Measurements from ENCODE around the gene ARHGEF37.
"Not testable (repeated sequence)": the region's sequence is repeated elsewhere in the genome, so short reads cannot be mapped to it uniquely, and the experiment has no call there.

The ARHGEF37 gene

DNA sequence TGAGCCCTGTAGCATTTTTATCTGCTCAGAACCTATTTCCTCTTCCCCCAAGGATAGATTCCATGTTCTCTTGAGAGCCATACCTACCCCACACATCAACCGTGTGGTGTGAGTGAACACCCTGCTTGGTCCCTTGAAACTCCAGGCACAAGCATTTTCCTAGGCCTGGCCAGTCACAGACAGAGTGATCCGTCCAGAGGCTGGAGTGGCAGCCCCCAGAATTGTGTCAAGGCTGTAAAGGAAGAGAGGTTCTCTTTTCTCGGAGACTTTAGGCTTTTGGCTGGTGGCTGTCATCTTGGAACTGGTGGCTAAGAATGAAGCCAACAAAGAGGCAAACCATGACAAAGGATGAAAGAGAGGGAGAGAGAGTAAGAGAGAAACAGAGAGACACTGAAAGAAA, 66.0 kb downstream of the ARHGEF37 start:
- DNase-seq (ENCODE audit: low read depth in 2 of 2), result no peak

DNA sequence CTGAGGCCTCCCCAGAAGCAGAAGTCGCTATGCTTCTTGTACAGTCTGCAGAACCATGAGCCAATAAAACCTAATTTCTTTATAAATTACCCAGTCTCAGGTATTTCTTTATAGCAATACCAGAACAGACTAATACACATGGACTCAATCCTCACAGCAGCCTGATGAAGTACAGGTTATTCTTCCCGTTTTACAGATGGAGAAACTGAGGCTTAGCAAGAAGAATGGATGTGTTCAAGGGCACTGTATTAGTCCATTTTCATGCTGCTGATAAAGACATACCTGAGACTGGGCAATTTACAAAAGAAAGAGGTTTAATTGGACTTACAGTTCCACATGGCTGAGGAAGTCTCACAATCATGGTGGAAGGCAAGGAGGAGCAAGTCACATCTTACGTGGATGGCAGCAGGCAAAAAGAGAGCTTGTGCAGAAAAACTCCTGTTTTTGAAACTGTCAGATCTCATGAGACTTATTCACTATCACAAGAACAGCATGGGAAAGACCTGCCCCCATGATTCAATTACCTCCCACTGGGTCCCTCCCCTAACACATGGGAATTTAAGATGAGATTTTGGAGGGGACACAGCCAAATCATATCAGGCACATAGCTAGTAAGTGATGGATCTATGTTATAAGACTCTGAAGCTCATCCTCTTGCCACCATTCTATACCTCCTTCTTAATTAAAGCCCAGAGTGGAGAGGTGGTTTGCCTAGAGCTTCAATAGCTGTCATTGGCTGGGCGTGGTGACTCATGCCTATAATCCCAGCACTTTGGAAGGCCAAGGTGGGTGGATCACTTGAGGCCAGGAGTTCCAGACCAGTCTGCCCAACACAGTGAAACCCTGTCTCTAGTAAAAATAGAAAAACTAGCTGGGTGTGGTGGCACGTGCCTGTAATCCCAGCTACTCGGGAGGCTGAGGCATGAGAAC, 67.4 kb downstream of the ARHGEF37 start:
- DNase-seq (ENCODE audit: low read depth in 2 of 2), result not testable (repeated sequence)

DNA sequence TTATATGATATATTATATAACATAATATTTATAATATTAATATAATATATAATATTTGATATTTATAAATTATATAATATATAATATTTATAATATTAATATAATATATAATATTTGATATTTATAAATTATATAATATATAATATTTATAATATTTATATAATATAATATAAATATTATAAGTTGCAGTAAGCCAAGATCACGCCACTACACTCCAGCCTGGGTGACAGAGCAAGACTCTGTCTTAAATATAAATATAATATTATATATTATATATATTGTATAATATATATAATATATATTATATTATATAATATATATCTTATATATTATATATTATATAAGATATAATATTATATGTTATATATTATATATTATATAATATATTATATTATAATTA, 68.4 kb downstream of the ARHGEF37 start:
- DNase-seq (ENCODE audit: low read depth in 2 of 2), result not testable (repeated sequence)

DNA sequence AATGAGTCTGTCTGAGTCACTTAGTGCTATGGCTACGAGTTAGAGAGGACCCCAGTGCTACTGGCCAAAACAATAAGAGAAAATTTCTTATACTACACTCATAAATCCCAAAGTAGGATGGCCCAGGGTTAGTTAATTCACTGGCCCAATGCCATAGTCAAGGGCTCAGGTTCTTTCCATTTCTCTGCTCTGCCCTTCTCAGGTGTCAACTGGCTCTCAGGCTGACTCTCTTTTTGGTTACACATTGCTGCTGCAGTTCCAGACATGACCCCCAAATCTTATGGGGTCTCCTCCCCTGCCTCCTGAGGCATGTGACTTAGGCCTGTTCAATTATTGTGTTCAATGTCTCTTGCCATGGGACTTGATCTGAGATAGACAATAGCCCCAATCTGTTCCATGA, 70.4 kb downstream of the ARHGEF37 start:
- no peak for DNase-seq (ENCODE audit: low read depth in 2 of 2)

DNA sequence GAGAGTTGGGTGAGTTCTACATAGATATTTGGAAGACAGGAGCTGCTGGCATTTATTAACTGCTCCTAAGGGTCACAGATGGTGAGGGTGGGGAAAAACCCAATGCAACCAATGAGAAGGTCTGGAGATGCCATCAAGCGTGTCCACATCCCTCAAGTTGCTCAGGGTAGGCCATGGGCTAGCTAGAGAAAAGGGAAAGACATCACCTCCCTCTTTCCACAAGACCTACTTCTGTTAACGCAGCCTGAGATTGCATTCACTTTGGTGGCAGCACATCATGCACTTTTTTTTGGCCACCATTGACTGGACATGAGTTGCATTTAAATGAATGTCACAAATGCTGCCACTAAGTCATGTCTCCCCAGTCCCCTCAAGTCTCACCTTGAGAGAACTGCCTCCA, 71.4 kb downstream of the ARHGEF37 start:
- DNase-seq (ENCODE audit: low read depth in 2 of 2), result no peak

DNA sequence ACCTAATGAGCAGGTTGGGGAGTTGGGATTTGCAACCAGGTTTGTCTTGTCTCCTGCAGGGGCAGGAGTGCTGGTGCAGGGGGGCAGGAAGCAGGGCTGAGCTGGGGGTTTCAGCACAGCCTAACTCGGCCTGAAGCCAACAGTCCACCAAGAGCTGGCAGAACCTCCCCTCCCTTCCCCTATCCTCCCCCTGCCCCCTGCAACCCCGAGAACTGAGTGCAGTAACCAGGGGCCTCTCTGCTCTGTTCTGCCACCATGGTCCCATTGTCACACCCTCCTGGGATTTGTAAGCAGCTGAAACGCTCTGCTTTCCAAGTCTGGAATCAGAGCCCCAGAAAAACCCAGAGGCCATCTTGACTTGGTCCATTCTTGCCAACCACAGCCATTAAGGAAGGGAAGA, 72.9 kb downstream of the ARHGEF37 start:
- DNase-seq (ENCODE audit: low read depth in 2 of 2), result no peak

DNA sequence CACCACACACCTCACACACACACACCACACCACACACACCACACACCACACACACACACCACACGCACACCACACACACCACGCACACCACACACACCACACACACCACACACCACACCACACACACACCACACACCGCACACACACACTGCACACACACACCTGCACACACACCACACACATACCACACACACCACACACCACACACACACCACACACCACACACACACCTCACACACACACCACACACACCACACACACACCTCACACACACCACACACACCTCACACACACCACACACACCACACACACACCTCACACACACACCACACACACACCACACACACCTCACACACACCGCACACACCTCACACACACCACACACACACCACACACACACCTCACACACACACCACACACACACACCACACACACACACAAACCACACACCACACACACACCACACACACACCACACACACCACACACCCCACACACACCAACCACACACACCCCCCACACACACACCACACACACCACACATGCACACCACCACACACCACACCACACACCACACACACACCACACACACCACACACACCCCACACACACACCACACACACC, 73.7 kb downstream of the ARHGEF37 start:
- DNase-seq (ENCODE audit: low read depth in 2 of 2), result no peak

DNA sequence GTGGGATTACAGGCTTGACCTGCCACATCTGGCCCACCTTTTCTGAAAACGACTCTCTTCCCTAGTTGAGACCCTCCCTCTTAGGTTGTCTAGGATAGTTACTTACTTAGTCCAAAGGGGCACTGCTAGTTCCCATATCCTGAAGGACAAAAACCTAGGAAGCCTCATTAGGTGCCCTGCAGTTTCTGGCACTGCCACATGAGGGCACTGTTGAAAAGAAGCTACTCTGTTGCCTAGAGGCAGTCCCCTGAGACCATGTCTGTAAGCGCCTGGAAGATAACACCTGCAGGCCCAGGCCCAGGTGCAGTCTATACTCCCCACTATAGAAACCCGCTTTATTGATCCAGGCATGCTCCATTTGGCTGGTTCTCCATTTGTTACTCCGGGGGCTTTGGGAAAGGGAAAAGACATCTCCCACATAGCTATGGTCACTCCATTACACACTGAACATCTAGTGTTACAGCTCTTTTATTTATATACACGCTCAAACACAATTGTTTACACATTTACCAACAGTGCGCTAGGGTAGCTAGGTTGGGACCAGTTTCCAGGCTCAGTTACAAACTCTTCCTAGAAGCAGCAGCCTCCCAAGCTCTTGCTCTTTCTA, 75.4 kb downstream of the ARHGEF37 start:
- no peak for DNase-seq (ENCODE audit: low read depth in 2 of 2)

DNA sequence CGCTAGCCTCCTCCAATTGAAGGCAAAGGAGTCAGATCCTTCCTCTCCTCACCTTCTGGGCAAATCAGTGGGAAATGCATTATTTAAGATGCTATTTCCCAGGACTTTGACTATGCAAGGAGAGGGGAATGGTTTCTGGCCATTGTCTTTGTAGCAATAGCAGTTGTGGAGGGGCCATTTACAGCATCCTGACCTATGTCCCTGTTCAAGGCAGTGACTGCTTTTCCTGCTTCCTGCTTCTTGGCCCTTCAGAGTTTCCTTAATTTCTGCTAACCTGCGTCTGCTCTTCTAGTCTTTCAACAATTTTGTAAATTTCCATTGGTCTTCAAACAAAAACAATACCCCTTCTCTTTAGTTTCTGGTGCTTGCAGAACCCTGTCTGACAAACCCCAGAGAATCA, 76.0 kb downstream of the ARHGEF37 start:
- DNase-seq (ENCODE audit: low read depth in 2 of 2), result no peak

DNA sequence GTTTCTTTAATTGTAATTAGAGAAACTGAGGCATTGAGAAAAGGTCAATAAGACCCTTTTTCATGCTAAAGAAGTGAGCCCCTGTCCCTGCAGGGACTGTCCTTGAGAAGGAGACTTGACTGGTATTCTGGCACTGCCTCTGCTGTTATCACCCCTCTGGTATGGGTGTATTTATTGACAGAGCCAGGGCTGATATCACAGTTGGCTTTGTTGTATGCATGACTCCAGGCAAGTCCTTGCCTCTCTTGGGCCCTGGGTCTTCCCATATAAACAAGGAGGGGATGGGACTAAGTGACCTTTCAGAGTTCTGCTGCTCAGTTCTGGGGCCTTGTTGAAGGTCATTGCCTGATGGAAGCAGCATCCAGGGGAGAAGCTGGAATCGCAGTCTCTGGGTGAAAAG, 77.0 kb downstream of the ARHGEF37 start:
- DNase-seq (ENCODE audit: low read depth in 2 of 2), result no peak

DNA sequence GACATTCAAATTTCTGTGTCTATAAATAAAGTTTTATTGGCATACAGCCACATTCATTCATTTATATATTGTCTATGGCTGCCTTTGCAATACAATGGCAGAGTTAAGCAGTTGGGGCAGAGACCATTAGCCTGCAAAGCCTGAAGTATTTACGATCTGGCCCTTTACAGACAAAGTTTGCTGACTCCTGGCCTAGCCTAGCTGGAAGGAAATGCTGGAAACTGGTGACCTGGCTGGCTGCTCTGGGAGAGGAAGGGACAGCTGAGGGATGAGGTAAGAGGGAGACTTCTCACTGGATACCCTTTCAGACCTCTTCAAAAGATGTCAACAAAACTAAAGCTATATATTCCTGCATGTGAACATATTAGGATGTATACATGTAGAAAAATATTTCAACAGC, 82.8 kb downstream of the ARHGEF37 start:
- DNase-seq (ENCODE audit: low read depth in 2 of 2), result no peak

DNA sequence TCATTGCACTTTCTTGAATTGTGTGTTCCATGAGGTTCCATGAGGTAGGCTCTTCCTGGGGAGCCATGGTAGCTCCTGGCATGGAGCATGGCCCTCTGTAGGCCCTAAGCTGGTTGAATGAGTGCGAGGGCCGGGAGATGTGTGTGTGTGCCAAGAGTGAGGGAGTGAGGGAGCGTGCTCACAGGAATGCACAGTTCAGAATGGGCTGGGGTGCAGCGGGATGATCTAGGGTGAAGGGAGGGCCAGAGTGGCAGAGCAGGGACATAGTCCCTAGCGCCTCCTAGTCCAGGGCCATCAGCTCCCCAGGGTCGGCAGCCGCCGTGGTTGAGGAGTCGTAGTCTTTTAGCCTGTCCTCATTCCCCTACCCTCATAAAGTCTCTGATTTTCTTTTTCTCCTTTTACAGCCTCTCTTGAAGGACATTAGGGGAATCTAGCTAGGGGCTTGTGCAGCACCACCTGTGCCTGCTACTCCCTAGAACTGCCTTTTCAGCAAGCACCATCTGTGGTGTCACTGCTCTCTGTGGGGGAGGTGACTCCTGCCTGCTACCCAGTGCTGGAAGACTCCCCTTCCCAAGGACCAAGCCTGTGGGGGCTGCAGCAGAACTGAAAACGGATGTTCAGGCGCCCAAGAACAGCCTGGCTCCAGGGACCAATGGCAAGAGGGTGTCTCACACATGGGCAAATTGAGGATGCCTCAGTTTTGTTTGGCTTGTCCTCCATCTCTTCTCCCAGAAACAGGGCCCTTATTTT, 83.5 kb downstream of the ARHGEF37 start:
- no peak for DNase-seq (ENCODE audit: low read depth in 2 of 2)

DNA sequence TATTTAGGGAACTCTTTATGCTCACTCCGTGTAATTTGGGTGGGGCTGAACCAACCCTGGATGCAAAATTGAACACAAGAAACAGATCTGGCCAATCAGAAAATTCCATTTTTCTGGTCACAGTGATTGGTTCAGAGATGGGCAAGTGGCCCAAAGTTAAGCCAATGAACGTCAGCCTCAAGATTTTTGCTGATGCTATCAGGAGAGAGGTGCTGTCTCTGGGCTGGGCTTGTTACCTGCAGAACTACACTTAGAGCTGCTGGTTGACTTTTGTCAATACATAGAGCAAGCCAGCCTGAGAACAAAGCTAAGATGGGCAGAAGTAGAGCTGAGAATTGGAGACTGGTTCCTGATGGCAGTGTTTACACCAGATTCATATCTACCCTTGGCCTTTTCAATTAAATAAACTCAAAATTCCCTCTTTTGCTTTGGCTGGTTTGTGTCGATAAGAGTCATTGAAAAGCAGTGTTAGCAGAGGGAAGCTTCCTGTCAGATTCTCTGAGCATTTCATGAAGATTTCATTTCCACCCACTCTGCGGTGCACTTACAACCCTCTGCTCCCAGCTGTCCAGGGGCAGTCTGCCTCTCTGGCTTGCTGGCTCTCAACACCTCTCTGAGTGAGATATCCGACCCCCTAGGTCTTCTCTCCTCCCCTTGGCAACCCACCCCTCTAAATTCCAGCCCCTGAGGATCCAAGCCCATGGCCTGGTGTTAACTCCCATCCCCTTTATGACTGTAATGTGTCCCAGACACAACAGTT, 84.3 kb downstream of the ARHGEF37 start:
- DNase-seq (ENCODE audit: low read depth in 2 of 2), result no peak

DNA sequence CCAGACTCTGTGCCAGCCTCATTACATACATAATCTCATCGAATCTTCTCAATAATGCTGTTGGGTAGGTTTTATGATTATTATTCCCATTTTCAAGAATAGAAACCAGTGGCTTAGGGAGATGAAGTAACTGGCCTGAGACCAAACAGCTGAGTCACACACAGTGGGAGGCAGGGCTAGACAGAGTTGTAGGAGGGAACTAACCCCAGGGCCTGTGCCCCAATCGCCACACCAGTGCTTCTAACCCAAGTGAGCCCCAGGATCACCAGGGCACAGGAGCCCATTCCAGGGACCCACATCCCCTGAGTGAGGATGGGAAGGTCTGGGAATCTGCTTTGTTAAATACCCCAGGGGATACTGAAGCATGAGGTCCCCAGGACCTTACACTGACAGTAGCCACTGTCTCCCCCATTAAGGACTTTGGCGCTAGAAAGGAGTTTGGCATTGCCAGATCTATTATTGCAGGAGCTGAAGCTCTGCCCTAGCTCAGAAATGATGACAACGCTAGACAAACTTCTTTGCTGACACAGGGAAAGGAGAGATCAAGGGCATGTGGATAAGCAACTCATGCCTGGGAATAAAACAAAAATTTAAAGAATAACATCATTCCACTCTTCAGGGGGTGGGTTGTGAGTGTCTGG, 85.0 kb downstream of the ARHGEF37 start:
- DNase-seq (ENCODE audit: low read depth in 2 of 2), result no peak

DNA sequence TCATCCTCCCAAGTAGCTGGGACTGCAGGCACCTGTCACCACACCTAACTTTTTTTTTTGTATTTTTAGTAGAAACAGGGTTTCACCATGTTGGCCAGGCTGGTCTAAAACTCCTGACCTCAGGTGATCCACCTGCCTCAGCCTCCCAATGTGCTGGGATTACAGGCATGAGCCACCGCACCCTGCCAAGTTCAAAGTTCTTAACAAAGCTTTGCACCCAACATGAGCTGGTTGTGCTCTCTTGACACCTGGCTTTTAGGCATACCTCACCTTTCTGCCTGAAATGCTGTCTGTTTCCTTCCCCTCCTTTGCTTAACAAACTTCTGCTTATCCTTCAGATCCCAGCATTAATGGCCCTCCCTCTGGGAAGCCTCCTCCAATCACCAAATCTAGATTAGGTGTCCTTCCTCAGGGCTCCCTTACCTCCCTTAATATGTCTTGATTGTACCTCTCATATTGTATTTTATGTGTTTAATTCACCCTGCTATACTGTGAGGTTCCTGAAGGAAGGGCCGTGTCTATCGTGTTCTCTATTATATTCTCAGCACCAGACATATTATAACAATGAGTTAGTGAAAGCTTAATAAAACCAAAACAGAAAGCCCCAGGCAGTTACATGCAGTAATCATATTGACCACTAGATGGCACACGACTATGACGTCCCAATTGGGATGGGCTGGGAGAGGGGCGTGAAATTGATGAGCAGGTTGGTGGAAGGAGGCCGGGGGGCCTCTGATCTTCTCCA, 86.0 kb downstream of the ARHGEF37 start:
- peak in 1 of 2 experiments; percentile 3 for DNase-seq (ENCODE audit: low read depth in 2 of 2)

DNA sequence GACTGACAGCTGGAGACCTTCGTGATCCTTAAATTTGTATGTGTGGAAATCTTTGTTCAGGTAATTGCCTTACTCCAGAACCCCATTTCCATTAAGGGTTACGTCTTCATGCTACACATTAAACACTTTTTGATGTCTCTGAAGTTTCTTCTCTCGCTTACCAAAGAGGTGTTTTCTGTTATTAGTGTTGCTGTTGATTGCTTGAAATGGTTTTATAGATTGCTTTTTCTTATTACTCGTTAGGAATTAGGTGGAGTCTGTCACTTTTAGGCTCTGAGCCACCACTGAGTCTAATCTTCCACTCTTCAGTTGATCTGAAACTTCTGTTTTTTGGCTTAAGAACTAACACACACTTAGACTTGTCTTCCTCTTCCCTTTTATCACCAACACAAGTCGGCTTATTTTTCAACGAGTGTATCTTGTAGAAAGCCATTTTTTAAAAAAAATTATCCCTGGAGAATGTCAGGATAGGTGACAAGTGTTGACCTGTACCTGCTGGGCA, 86.6 kb downstream of the ARHGEF37 start:
- no peak for DNase-seq (ENCODE audit: low read depth in 2 of 2)

DNA sequence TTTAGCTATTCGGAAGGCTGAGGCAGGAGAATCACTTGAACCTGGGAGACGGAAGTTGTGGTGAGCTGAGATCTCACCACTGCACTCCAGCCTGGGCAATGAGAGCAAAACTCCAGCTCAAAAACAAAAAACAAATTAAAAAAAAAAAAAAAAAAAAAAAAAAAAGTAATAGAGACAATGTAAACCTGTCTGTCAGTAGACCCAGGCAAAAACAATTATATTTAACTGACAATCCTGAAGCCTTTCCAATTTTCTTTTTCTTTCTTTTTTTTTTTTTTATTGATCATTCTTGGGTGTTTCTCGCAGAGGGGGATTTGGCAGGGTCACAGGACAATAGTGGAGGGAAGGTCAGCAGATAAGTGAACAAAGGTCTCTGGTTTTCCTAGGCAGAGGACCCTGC, 88.0 kb downstream of the ARHGEF37 start:
- DNase-seq (ENCODE audit: low read depth in 2 of 2), result not testable (repeated sequence)

DNA sequence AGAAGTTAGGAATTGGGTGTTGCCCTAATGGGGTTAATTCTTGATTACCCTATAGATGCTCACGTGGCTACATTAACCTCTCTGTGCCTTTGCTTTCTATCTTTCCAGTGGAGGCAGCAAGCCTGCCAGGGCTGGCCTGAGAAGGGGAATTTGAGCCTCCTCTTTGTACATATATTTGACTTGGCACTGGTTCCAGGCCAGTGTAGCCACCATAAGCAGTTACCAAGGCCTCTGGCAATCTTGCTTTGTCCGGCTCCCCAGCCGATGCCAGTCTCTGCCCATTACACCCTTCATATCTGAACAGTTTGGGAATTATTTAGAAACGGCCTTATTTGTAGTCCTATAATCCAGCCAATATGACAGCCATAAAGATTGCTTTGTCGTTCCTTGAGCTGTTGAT, 90.2 kb downstream of the ARHGEF37 start:
- DNase-seq (ENCODE audit: low read depth in 2 of 2), result no peak

DNA sequence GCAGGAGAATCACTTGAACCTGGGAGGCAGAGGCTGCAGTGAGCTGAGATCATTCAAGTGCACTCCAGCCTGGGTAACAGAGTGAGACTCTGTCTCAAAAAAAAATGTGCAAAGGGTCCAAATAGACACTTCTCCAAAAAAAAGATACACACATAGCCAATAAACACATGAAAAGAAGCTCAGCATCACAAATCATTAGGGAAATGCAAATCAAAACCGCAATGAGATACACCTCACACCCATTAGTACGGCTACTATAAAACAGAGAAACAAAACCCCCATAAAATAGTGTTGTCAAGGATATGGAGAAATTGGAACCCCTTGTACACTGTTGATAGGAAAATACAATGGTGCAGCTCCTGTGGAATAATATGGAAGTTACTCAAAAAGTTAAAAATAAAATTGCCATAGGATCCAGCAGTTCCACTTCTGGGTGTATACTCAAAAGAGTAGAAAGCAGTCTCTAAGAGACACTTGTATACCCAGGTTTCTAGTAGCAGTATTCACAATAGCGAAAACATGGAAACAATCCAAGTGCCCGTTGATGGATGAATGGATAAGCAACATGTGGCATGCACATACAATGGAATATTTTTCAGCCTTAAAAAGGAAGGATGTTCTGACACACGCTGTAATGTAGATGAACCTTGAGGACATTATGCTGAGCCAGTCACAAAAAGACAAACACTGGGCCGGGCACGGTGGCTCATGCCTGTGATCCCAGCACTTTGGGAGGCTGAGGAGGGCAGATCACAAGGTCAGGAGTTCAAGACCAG, 91.6 kb downstream of the ARHGEF37 start:
- no peak for DNase-seq (ENCODE audit: low read depth in 2 of 2)

All from fibroblast of skin of left quadriceps (primary cell).